ENCODE results near the gene AGAP1. TPM values are rescaled to one million over a fixed set of nuclear protein-coding genes. Genes with fewer than 3 reads are reported as not detected.

Gene AGAP1
- total RNA-seq, 2 experiments from 2014 or later = 1.6 to 2.4 TPM

DNA sequence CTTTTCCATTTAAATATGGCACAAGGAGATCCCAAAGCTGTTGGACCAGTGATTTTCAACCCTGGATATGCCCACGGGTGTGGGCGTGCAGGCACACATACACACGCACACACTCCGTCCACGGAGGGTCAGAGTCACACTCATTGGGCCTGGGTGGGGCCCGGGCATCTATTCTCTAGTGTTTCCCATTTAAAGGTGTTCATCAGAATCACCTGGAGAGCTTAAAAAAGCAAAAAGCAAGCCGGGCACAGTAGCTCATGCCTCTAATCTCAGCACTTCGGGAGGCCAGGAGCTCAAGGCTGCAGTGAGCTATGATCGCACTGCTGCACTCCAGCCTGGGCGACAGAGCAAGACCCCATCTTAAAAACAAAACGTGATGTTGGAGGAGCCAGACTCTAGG is 345.4 kb downstream of the AGAP1 start:
- POLR2A ChIA-PET = no interaction called here

DNA sequence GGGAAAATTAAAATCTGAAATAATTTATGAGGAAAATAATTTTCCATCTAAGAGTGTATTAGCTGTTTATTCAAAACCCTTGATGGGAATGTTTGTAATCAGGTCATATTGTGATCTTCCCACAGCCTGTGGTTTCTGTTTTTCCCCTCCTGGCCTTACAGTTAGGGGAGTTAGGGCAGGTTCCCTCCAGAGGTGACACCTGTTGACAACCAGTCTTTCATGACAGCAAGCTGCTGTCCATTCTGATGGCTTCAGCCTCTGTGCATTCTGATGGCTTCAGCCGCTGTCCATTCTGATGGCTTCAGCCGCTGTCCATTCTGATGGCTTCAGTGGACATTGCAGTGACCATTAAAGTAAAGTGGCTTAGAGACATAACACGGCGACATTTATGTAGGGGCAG is 346.1 kb downstream of the AGAP1 start:
- CTCF ChIA-PET = no interaction called here
- POLR2A ChIA-PET = no interaction called here

More for the DNA sequence above, 345.4 kb downstream of the AGAP1 start:
- CTCF ChIA-PET = no interaction called here

DNA sequence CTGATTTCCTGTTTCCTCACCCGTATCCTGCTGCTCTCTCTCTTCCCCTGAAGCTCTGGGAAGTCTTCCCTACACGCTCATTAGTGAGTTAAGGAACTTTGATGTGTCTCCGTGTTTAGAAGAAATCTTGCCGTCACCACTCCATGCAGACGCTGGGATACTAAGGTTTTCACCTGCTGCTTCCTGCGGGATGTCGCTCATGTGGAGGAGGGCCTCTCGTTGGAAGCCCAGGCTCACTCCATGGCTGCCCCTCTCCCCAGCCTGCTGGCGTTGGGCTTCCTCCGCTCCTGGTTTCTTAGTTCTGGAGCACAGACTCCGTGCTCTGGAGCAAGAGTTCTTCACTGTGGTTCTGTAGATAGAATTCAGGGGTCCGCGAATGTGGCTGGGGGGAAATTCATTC is 348.0 kb downstream of the AGAP1 start:
- ChIA-PET CTCF (no interaction called here), POLR2A (no interaction called here)

DNA sequence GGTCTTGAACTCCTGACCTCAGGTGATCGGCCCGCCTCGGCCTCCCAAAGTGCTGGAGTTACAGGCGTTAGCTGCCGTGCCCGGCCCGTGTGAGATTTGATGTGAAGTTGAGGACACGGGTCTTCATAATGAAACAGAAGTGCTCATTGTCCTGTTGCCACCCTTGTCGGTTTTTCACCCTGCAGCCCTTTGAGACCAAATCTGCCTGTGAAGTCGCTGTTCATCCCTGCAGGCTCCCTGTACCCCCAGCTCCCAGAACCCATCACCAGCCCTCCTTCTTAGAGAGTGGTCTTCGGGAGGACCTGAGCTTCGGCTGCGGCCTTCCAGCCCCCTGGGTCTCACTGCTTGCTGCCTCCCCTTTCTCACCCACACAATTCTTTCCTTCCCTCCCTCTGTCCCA is 349.1 kb downstream of the AGAP1 start:
- ChIA-PET CTCF (no interaction called here), POLR2A (no interaction called here)

DNA sequence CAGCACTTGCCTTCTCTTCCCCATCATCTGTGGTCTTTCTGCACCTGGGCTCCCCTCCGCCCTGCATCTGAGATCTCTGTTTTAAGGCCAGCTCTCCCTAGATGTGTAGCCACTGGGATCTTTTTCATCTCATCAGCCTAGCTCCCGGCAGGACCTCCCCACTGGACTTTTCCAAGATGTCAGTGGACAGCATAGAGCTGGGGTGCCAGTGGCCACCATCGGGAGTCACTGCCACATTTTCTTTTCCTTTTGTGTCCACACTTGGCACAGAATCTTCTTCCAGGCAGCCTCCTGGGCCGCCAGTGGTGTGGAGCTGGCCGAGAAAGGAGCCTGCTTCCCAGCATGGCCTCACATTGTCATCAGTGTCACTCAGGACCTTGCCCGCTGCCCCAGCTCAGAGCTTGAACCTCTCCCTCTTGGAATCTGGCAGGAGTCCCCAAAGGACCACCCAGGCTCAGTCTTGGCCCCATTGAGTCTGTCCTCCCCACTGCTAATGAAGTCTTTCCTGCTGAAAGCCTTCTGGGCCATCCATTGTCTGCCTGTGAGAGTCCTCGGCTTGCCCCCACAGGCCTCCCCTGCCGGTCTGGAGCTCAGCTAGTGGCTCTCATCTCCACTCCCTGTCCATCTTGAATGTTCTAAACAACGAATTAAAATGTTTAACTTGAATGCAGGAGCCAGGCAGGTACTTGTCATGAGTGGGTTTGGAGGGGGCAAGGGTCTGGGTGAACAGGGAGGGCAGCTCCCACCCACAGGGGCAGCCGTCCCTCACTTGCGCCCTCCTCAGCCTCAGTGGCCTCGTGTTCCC is 349.9 kb downstream of the AGAP1 start:
- ChIA-PET POLR2A (no interaction called here), CTCF (no interaction called here)

DNA sequence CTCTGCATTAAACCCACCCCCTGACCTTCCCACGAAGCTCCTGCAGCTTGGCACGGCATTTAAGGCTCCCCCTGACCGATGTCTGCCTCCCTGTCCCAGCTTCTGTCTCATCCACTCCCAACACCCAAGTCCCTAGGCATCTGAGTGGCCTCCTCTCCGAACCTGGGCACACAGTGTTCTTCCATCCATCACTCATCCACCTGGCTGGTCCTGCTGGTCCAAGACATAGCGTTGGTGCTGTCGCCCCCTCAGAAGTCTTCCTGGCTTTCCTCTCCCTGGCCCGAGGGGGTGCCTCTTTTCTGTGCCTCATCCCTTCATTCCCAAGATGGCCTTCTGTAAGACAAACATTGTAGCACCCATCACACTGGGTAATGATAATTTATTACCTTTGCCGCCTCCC is 350.7 kb downstream of the AGAP1 start:
- ChIA-PET POLR2A (no interaction called here), CTCF (no interaction called here)

DNA sequence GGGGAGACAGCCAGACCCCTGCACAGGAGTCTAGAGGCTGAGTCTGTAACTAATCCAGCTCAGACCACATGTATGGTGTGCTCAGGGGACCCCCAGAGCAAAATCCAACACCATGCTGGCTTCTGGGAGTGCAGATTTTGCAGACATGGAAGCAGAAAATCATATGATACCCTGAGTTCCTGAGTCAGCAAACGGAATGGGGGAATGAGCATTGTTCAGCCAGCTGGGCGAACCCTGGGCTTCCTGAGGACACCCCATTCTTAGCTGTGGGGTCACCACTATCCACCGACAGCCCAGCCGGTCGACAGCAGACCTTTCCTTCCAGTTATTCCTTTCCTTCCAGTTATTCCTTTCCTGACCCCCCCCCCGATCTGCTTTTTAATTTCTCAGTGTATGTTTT is 351.4 kb downstream of the AGAP1 start:
- CTCF ChIA-PET = no interaction called here
- POLR2A ChIA-PET = no interaction called here

DNA sequence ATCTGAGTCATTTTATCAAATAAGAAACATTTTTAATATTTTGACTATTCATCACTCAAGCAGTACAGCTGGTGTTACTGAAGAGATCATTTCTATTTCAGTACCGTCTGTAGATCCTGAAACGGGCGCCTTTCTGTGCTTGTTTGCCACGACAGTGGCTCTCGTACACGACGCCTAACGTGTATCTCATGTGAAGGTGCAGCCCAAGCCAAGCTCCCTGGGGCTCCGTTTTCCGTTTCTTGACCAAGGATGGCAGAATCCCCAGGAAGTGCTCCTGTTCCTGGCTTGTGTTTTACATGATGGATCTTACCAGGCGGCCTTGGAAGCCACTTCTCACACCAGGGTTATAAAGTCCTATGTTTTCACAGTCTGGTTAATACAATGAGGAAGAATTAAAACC is 353.7 kb downstream of the AGAP1 start:
- CTCF ChIA-PET = no interaction called here
- POLR2A ChIA-PET = no interaction called here

DNA sequence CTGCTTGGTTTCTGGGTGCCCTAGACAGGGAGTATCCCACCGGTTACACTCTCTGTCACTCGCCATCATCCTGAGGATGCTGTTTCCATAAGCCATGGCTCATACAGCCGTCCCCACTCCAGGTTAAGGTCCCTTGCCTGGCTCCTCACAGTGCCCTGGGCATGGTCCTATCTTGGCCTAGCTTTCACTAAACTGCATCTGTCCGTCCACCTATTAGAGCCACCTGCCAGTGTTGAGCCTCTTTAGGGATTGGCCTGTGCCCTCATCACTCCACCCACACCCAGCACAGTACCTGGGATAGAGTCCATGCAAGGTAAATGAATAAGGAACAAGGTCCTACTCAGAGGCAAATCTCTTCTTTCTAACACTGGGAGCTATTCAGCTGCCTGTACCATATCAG is 354.2 kb downstream of the AGAP1 start:
- POLR2A ChIA-PET = no interaction called here
- CTCF ChIA-PET = no interaction called here

DNA sequence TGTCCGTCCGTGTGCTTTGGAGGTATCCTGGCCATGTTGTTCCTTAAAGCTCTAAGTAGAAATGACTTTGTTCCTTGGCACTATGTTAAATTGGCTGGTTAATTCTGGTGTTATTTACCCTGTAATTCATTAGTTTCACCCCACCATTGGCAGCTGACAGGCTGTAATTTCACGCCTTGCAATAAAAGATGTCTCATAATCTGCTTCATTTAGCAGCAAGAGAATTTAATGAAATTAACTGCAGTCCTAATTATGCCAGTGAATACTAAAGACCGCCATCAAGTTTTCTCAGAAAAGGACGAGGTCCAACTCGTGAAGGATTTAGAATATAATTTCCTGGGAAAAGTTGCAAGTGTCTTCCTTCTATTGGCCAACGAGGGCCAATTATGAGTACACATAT is 355.1 kb downstream of the AGAP1 start:
- POLR2A ChIA-PET = no interaction called here
- CTCF ChIA-PET = no interaction called here

DNA sequence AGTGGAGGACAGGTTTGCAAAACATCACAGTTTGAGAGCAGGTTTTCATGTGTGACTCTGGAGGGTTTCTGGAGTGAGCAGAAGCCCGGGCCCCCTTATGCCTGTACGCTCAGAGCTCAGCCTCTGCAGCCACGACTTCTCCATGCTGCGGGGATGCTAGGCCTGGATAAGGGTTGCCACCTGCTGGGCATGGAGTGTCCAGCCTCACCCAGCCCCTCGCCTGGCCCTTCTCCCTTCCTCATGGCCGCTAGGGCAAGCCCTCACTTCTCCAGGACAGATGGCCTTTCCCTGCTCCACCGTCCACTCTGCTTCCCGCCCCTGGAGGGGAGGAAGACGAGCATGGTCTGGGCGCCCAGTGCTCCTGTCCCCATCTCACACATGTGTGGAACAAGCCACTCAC is 355.6 kb downstream of the AGAP1 start:
- POLR2A ChIA-PET = no interaction called here
- CTCF ChIA-PET = no interaction called here

DNA sequence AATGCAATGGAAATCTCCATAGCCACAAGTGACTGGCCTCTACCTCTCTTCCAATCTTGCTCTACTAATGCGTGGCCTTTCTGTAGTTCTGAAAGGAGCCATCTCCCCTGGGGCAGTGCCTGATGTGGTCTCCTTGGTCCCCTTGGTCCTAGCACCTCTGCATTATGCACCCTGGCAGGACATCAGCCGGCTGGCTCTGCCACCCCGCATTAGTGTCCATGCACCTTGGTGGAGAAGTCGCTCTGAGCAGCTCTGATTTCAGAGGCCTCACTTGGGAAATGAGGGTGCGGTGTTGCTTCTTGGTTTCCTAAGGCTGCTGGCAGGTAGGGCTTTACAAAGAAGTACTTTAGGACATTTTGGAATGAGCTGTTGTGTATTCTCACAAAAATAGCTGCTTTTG is 356.4 kb downstream of the AGAP1 start:
- CTCF ChIA-PET = no interaction called here
- POLR2A ChIA-PET = no interaction called here

DNA sequence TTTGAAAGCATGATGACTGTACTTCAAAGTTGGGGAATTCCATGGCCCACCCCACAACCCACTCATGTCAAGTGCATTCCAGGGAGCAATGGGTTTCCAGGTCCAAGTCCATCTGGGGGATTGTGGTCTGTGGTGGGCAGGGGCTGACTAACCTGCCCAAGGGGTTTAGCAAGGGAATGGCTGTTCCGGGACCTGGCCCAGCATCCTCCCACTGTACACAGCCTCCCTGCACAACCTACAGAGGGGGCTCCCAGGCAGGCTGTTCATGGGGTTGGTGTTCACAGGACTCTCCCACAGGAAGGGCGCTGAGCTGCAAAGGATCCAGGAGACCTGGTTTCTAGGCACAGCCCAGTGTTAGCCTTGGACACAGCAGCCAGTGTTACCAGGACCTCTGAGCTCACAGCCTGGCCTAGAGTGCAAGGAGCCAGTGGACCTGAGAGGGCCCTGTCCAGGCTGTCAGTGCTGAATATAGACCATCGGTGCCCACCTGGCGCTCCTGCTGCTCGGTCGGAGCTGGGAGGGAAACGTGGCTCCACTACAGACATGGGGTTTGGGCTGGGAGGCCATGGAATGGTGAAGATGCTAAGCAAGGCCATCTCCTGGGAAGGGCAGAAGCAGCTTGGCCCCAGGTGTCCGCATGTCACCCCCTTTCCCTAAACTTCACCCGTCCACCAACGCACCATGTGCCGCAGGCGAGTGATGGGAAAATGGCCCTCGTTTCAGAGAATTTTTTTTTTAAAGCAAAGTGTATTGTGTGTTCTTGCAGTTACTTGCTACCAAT is 357.1 kb downstream of the AGAP1 start:
- ChIA-PET CTCF (no interaction called here), POLR2A (no interaction called here)

DNA sequence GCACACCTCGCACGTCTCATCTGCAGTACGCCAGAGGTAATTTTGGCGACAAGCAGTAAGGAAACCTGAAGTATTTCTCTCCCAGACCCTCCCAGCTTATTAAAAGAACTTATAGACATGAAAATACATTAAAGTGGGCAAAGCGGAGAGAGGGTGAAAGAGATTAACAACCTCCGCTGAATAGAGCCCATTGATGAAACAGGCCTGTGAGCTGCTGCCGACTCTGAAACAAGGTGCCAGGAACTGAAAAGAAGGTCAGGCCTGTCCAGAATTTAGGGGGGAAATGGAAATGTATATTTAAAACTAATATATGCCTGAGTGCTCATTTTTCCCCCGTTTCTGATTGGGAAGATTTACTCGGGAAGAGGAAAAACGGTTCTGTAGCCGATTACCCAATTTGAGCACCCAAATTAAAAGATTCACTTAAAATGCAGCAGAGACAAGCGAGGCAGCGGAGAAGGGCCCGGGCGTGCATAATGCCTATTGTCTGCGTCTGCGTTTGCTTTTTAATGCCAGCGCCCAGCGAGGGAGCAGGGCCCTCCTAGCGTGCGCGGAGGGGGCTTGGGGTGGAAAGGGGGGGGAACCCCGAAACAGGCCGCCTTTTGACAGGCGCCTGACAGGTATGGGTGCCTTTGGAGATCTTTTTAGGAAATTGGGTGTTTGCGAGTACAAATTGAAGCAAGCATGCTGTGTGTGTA is 358.1 kb downstream of the AGAP1 start:
- POLR2A ChIA-PET = no interaction called here
- CTCF ChIA-PET = no interaction called here

DNA sequence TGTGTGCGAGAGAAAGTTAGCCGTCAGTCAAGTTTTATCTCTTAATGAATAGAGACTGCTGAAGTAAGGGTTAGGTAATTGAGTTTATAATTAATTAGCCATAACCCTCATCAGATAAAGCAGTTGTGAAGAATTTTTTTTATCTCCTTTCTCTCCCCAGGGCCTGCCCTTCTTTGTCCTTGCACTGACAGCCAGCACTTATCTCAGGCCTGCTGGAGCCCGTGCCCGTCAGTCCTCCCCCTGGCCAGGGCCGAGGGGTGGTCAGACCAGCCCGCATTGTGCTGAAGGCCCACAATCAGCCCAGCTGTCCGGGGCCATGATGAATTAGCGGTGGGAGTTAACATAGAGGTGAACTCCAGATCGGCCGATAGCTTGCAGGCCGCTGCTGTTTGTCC is 358.7 kb downstream of the AGAP1 start:
- CTCF ChIA-PET = no interaction called here
- POLR2A ChIA-PET = no interaction called here

DNA sequence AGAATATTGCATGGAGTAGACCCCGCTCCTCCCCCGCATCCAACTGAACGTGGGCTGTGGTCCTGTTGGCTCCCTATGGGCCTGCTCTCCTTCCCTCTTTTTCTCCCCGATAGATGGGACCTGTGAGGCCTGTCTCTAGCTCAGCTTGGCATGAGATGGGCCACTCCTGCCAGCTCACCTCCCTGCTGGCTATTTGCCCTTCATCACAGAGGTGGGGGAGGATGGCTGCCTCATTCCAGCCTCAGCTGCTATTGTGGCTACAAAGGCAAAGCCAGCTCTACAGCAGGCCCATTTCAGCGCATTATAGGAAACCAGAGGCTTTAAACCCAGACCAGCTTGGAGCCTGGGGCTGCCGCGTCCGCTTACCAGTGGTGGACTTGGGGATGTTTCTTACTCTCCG is 360.4 kb downstream of the AGAP1 start:
- CTCF ChIA-PET = no interaction called here
- POLR2A ChIA-PET = no interaction called here

DNA sequence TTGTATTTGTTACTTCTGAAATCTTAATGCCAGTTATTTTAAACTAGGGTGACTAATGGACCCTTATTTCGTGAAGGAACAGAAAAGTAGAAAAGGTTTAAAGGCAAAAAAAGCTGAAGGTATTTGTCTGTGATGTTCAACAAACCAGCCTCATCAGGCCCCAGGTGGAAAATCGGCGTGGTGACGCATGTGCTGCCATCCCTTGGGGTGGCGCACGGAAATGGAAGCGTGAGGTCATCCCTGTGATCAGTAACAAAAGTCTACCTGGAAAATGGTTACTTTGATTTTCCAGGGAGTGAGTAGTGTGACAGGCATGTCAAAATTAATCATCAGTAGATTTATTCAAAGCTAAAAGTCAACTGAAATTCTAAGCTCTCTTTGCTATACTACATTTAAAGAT is 361.2 kb downstream of the AGAP1 start:
- POLR2A ChIA-PET = no interaction called here
- CTCF ChIA-PET = no interaction called here

DNA sequence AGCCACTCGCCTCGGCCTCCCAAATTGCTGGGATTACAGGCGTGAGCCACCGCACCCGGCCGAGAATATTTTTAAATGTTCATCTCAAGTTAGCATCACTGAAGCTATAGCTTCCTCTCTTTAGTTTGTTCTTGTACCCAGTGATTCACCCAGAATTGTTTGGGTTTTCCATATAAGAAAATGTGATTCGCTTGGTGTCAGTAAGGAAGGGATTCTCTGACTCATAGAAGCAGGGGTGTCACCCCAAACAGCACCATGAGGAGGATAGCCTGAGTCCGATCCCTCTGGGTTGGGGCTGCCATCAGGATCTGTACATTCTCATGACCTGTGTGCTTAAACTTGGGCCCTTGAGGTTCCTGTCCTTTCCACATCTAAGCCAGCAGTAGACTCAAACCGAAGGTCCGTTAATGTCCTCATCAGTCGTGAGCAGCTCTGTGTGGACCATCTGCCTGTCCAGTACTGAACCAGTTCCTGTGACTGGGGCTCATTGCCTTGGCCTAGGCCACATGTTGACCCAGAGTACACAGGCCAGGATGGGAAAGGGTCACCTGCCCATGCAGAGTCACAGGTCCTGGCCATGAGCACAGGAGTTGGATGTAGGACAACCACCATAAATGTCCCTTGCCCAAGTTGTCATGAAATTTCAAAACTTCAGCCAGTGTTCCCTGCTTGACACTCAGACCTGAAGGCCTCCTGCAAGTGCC is 362.5 kb downstream of the AGAP1 start:
- POLR2A ChIA-PET = no interaction called here
- CTCF ChIA-PET = no interaction called here

DNA sequence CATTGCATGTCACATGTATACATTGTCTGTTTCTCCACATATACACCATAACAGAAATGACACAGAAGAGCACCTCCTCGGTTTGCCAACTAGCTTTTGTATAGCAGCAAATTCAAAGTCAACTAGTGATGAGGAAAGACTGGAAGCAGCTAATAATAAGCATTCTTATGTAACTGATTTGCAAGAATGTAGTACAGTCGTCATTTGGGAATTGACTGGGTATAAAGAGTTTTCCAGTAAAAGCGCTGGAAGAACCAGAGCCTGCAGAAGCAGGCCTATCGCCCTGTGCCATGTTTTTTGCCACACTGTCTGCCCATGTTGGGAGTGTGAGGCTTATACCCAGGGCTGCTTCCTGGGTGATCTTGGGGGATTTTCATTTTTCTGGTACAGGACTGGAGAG is 363.8 kb downstream of the AGAP1 start:
- POLR2A ChIA-PET = no interaction called here
- CTCF ChIA-PET = no interaction called here

DNA sequence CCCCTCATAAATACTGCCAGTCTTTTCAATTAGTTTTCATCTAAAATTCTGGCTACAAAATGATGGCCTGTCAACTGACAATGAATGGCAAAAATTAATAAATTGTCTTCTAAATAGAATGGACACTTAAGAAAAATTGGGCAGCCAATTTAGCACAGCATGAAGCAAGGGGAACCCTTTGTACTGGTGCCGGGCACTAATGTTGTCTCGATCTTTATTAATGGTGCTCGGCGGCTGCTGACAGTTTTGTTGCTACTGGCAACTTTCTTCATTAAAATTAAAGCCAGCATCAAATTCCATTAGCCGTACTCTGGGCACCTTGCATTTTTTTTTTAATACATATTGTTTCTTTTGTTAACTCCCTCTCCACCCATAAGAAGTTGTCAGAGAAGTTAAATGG is 365.0 kb downstream of the AGAP1 start:
- ChIA-PET POLR2A (no interaction called here), CTCF (no interaction called here)

DNA sequence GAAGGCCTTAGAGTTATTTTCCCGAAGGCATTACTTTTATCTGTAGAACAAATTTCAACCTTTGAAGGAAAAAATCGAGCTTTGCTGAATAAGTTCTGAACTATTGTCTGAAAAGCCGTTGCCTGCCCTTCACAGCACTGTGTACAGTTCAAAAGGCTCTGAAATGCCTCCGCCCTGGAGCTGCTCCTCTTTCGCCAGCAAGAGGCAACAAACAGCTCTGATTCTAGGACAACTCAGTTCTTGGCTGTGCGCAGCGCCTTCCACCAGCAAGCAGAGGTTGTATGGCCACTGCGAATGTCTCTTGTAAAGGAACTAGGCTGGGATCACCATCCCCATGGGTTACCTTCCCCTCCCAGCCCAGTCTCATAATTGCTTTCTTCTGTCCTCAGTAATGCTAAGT is 365.8 kb downstream of the AGAP1 start:
- ChIA-PET CTCF (no interaction called here), POLR2A (no interaction called here)
